Duodenal mucosa (tissue), 2 donors: ENCODE measurements around the gene GUK1.
A peak's percentile ranks its signal among the peaks of the same experiment; 100 is the strongest.

Experiments
- H3K27ac ChIP-seq: one replicate; pipeline ENCODE4 v1.7.0; 2013; ENCODE audit warnings: low read depth, low read length
- H3K27me3 ChIP-seq, 2 donors: one replicate each; pipeline ENCODE4 v1.7.0; 2013; ENCODE audit warnings: low read length in 2 of 2, control low read depth in 1 of 2; ENCODE audit not compliant: insufficient read depth in 2 of 2, control insufficient read depth in 1 of 2
- H3K36me3 ChIP-seq, 2 donors: one replicate each; pipeline ENCODE4 v1.7.0; 2013; ENCODE audit warnings: low read length in 2 of 2, control low read depth in 1 of 2; ENCODE audit not compliant: insufficient read depth in 2 of 2, control insufficient read depth in 1 of 2
- H3K4me1 ChIP-seq, 2 donors: one replicate each; pipeline ENCODE4 v1.7.0; 2013; ENCODE audit warnings: low read length in 2 of 2, control low read depth in 1 of 2; ENCODE audit not compliant: insufficient read depth in 2 of 2, control insufficient read depth in 1 of 2
- H3K4me3 ChIP-seq, 2 donors: one replicate each; pipeline ENCODE4 v1.7.0; 2013; ENCODE audit warnings: low read length in 2 of 2, low read depth in 1 of 2
- H3K9ac ChIP-seq, 2 donors: one replicate each; pipeline ENCODE4 v1.7.0; 2013; ENCODE audit warnings: low read length in 2 of 2, low read depth in 1 of 2
- H3K9me3 ChIP-seq, 2 donors: one replicate each; pipeline ENCODE4 v1.7.0; 2013; ENCODE audit warnings: low read length in 2 of 2, control low read depth in 1 of 2; ENCODE audit not compliant: control insufficient read depth in 1 of 2

Gene GUK1

DNA sequence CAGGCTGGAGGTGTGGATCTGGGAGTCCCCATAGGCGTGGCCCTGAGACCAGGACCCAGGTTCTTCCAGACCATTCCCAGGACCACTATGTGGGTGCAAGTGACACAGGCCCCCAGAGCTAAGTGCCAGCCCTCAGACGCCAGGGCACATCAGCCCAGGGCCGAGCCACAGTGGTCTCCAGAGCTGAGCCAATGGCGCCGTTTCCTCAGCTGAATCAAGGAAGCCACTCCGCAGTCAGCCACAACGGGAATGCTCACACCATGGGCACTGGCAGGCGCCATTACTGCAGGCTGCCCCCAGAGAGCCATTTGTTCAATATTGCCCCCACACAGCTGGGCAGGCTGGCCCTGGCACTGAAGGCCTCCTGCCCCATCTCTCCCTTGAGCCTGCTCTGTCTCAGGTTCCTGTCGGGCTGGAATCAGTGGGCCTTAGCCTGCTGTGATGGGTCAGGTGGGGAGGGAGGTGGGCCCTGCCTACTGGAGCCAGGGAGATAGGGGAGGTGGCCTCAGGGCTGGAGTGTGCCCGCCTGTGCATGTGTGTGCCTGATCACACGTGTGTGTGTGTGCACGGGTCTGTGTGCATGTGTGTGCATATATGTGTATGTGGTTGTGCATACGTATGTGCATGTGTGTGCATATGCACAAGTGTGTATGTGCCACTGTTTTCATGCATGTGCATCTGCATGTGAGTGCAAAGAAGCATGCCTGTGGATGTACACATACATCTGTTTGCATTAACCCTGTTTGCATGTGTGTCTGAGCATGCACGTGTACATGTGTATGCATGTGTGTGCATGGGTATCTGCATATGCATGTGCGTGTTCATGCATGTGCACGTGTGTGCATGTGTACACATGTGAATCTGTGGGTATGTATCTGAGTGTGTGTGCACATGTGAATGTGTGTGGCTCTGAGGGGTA is 15.8 kb downstream of the GUK1 start:
- Histone ChIP-seq H3K4me1 (peaks cover 0 to 8% of the 10 kb centered on the region in 2 donors), H3K4me3 (no peak overlapping the region), H3K27ac (no peak overlapping the region), H3K9me3 (no peaks in the 10 kb centered on the region), H3K9ac (no peak overlapping the region), H3K36me3 (no peaks in the 10 kb centered on the region), H3K27me3 (peaks cover 0 to 2% of the 10 kb centered on the region in 2 donors)

GRCh38 chr1:228156515-228156881 is 16.4 kb downstream of the GUK1 start:
- Histone ChIP-seq H3K27me3 (peaks cover 0 to 2% of the 10 kb centered on the region in 2 donors), H3K4me3 (no peak overlapping the region), H3K9me3 (no peaks in the 10 kb centered on the region), H3K36me3 (no peaks in the 10 kb centered on the region), H3K9ac (no peak overlapping the region), H3K4me1 (peaks cover 2 to 4% of the 10 kb centered on the region in 2 donors), H3K27ac (no peak overlapping the region)

GRCh38 chr1:228156941-228157728 is 17.1 kb downstream of the GUK1 start:
- no peak overlapping the region for H3K9ac ChIP-seq
- H3K4me1 ChIP-seq, result peaks cover 4 to 8% of the 10 kb centered on the region in 2 donors
- no peaks in the 10 kb centered on the region for H3K9me3 ChIP-seq
- no peaks in the 10 kb centered on the region for H3K36me3 ChIP-seq
- no peak overlapping the region for H3K4me3 ChIP-seq
- H3K27ac ChIP-seq, result no peak overlapping the region
- peaks cover 0 to 2% of the 10 kb centered on the region in 2 donors for H3K27me3 ChIP-seq

GRCh38 chr1:228157729-228158126 is 17.6 kb downstream of the GUK1 start:
- Histone ChIP-seq H3K36me3 (no peaks in the 10 kb centered on the region), H3K9me3 (no peaks in the 10 kb centered on the region), H3K4me3 (no peak overlapping the region), H3K27me3 (peaks cover 0 to 2% of the 10 kb centered on the region in 2 donors), H3K9ac (no peak overlapping the region), H3K27ac (no peak overlapping the region), H3K4me1 (peaks cover 10 to 13% of the 10 kb centered on the region in 2 donors)

- Histone ChIP-seq H3K27ac (no peak overlapping the region), H3K9me3 (no peaks in the 10 kb centered on the region), H3K9ac (no peak overlapping the region), H3K4me3 (no peak overlapping the region), H3K4me1 (peaks cover 17 to 20% of the 10 kb centered on the region in 2 donors), H3K36me3 (no peaks in the 10 kb centered on the region), H3K27me3 (peaks cover 0 to 2% of the 10 kb centered on the region in 2 donors)
Observed at GRCh38 chr1:228158151-228159007, 18.3 kb downstream of the GUK1 start.

- H3K9ac ChIP-seq, result no peak overlapping the region
- H3K27ac ChIP-seq, result no peak overlapping the region
- H3K4me3 ChIP-seq, result no peak overlapping the region
- no peaks in the 10 kb centered on the region for H3K36me3 ChIP-seq
- H3K4me1 ChIP-seq, result peaks cover 19 to 21% of the 10 kb centered on the region in 2 donors
- H3K9me3 ChIP-seq, result no peaks in the 10 kb centered on the region
- peaks cover 0 to 2% of the 10 kb centered on the region in 2 donors for H3K27me3 ChIP-seq
Observed at GRCh38 chr1:228159008-228159665, 19.1 kb downstream of the GUK1 start.

DNA sequence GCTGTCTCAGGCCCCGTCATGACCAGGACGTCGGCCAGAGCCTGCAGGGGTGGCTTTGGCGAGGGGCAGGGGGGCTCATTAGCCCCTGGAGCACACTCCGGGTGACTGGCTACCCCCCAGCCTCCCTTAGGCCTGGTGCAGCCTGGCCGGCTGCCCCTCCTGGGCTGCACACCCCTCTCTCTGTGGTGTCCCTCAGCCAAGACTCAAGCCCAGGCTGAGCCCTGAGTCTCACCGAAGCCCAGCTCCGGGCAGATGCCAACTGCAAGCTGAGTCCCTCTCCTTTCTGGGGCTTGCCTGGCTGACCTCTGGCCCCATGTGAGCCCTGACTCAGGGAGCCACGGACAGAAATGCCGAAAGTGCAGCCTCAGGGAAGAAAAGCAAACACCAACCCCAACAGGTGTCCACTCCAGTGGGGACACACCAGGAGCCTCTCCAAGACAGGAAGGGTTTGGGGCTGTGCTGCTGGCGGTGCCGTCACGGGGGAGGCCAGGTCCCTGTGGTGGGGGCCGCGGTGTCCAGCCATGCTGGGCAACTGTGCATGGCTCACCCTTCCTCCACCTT is 20.2 kb downstream of the GUK1 start:
- Histone ChIP-seq H3K4me3 (no peak overlapping the region), H3K9me3 (no peaks in the 10 kb centered on the region), H3K27ac (no peak overlapping the region), H3K9ac (no peak overlapping the region), H3K4me1 (peaks cover 21 to 26% of the 10 kb centered on the region in 2 donors), H3K36me3 (no peaks in the 10 kb centered on the region), H3K27me3 (peaks cover 0 to 2% of the 10 kb centered on the region in 2 donors)

GRCh38 chr1:228161362-228161761 is 21.3 kb downstream of the GUK1 start:
- Histone ChIP-seq H3K27ac (no peak overlapping the region), H3K36me3 (no peaks in the 10 kb centered on the region), H3K4me1 (peaks cover 22 to 28% of the 10 kb centered on the region in 2 donors), H3K9me3 (no peaks in the 10 kb centered on the region), H3K27me3 (peaks cover 0 to 2% of the 10 kb centered on the region in 2 donors), H3K9ac (peak overlapping the region in 1 of 2 donors; percentile 11), H3K4me3 (no peak overlapping the region)

- no peak overlapping the region for H3K27ac ChIP-seq
- no peak overlapping the region for H3K4me3 ChIP-seq
- peak overlapping the region in 1 of 2 donors; percentile 11 for H3K9ac ChIP-seq
- H3K4me1 ChIP-seq, result peaks cover 27 to 33% of the 10 kb centered on the region in 2 donors
- H3K27me3 ChIP-seq, result peaks cover 0 to 2% of the 10 kb centered on the region in 2 donors
- H3K9me3 ChIP-seq, result no peaks in the 10 kb centered on the region
- H3K36me3 ChIP-seq, result no peaks in the 10 kb centered on the region
Observed at GRCh38 chr1:228161866-228162265, 21.8 kb downstream of the GUK1 start.
